Ishikawa (cell line): ENCODE results near the gene PROS1.

Source experiments
- CEBPB ChIP-seq: IDR thresholded peaks from 2 replicates; pipeline ENCODE4 v1.6.1; 2012
- EP300 ChIP-seq: IDR thresholded peaks from 2 replicates; pipeline ENCODE4 v1.6.1; 2012; ENCODE audit warnings: borderline replicate concordance
- NFIC ChIP-seq: IDR thresholded peaks from 2 replicates; pipeline ENCODE4 v1.6.1; 2012
- RAD21 ChIP-seq: IDR thresholded peaks from 2 replicates; pipeline ENCODE4 v1.6.1; 2012; ENCODE audit warnings: low read depth
- REST ChIP-seq: IDR thresholded peaks from 2 replicates; pipeline ENCODE4 v1.6.1; 2012; ENCODE audit warnings: low read depth, mild to moderate bottlenecking
- YY1 ChIP-seq: IDR thresholded peaks from 2 replicates; pipeline ENCODE4 v1.6.1; 2012; ENCODE audit warnings: low read depth
- TF ChIP-seq, protein P1 (sequence below): IDR thresholded peaks from 2 replicates; pipeline ENCODE4 v1.6.1; 2012

DNA sequence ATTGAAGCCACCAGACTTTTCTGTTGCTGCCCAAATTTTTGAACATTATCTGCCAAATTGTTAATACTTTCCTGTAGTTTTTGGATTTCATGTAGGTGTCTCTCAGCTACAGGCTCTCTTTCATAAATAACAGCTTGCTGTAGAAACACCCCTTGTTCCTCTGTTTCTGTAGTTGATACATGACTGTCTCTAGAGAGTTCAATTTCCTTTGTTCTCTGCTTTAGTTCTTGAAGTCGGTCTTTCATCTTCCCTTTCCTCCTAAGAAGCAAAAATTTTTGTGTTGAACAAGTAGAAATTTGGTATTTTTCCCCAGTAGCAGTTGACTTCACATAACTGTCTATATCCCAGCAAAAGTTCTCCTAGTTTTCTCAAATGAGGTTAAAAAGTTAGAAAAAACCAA lies 41.3 kb upstream of the PROS1 start:
- TF ChIP-seq CEBPB (no peak), EP300 (no peak), RAD21 (no peak), REST (no peak), YY1 (no peak), NFIC (no peak)
- TF ChIP-seq, protein P1, sequence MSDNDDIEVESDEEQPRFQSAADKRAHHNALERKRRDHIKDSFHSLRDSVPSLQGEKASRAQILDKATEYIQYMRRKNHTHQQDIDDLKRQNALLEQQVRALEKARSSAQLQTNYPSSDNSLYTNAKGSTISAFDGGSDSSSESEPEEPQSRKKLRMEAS: no peak
